ENCODE measurements around the gene TCIRG1. TPM values are rescaled to one million over a fixed set of nuclear protein-coding genes. Genes with fewer than 3 reads are reported as not detected.

The TCIRG1 gene
- total RNA-seq, 2 experiments from 2014 or later = 137 to 141 TPM

DNA sequence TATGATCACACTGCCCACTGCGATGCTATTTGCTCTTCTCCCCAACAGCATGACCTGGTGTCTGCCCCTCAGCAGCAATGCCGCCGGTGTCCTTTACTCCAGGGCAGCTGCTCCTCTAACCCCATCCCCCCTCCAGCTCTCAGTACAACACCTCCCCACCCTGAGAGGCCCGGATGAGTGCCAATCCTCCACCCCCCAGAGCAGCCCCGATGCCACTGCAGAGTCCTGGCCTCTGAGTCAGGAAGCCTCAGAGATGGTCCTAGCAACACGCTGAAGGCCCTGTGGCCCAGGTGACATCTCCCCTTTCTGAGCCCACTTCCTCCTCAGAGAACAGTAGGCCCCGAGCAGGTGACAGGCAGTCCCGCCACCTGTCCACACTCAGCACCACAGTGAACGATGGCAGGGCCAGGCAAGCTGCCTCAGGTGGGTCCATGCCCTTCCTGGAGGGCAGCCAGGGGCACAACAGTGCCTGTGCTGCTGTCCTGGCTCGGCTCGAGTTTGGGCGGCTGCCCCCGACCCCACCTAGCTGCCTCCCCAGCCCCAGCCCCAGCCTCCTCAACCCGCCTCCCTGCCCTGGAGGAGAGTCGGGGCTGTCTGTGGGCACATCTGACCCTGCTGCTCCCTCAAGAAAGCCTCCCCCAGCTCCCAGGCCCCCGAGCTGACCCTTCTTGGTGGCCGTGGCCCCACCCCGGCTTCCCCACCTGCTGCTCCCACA is 12.3 kb upstream of the TCIRG1 start:
- Mint-ChIP-seq H3K36me3 (ENCODE audit: low read depth) (peaks cover 10% of the 10 kb centered on the region), H3K27ac (no peak overlapping the region)
- intact Hi-C loops (cut with micrococcal nuclease) = no loop called here

GRCh38 chr11:68027667-68028066 is 11.2 kb upstream of the TCIRG1 start:
- intact Hi-C loops (cut with micrococcal nuclease) = no loop called here
- Mint-ChIP-seq H3K4me1 (ENCODE audit: low read depth) (peaks cover 23% of the 10 kb centered on the region), H3K36me3 (ENCODE audit: low read depth) (peaks cover 10% of the 10 kb centered on the region), H3K9me3 (peaks cover 7% of the 10 kb centered on the region), H3K27me3 (ENCODE audit: low read depth) (no peaks in the 10 kb centered on the region), H3K4me3 (no peak overlapping the region), H3K27ac (no peak overlapping the region)
- DNase-seq = no peak
- CTCF ChIA-PET = no interaction called here

More for the DNA sequence above, 12.3 kb upstream of the TCIRG1 start:
- Mint-ChIP-seq H3K4me1 (ENCODE audit: low read depth) (peaks cover 19% of the 10 kb centered on the region), H3K9me3 (peaks cover 7% of the 10 kb centered on the region), H3K27me3 (ENCODE audit: low read depth) (no peaks in the 10 kb centered on the region), H3K4me3 (no peak overlapping the region)
- CTCF ChIA-PET = no interaction called here
- DNase-seq = no peak

- Mint-ChIP-seq H3K4me1 (ENCODE audit: low read depth) (peaks cover 23% of the 10 kb centered on the region), H3K4me3 (peak overlapping the region; percentile 91), H3K27me3 (ENCODE audit: low read depth) (no peaks in the 10 kb centered on the region), H3K36me3 (ENCODE audit: low read depth) (peaks cover 12% of the 10 kb centered on the region), H3K9me3 (peaks cover 7% of the 10 kb centered on the region), H3K27ac (no peak overlapping the region)
- CTCF ChIA-PET = no interaction called here
- intact Hi-C loops (cut with micrococcal nuclease) = no loop called here
- DNase-seq = no peak
Observed at GRCh38 chr11:68028802-68029545, 9.9 kb upstream of the TCIRG1 start.

DNA sequence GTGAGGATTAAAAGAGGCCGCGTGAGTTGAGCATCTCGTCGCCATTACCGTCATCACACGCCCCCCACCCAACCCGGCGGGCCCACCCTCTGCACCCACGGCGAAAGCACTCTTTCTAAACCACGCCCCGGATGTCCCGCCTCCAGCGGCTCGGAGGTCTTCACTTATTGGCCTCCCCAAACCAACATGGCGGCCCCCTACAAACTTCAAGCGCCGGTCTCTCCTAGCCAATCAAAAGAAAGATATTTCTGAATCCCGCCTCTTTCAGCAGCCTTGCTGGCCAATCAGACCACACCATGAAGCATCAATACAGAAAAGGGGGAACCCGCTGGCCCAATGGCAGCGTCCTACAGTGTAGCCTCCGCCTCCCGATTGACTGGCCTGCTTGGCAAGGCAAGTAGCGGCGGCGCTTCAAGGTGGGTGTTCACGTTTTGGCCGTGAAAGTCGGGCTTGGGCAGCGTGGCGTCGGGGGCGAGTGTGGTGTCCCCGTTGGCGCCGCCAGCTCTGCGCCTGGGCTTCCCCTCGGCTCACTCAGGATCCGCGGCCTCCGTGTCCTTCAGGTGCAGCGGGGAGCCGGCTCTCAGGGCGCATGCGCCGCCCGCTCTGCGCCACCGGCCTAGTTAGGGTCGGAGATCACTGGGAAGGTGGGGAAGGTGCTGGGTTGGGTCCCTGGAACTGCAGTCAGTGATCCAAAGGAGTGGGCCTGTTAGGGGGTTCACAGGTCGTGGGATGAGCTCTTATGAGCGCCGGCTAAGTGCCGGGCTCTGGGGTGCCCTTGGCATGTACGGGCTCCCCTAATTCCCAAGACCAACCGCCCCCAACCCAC is 8.3 kb upstream of the TCIRG1 start, which contains the start of gene NDUFS8:
Gene NDUFS8 (plus strand): TSS at position 364 of the 826 bp plus-strand sequence. CDS start 1,471 bp downstream, outside the sequence.
- H3K27ac Mint-ChIP-seq = peak within 1 kb of the TSS; percentile 88
- no peaks in the 10 kb centered on the region for H3K27me3 Mint-ChIP-seq (ENCODE audit: low read depth)
- H3K36me3 Mint-ChIP-seq (ENCODE audit: low read depth) = peaks cover 4% of the 10 kb centered on the region
- CTCF ChIA-PET = no interaction called here
- peak within 1 kb of the TSS; percentile 91 for H3K4me3 Mint-ChIP-seq
- intact Hi-C loops (cut with micrococcal nuclease) = loop anchor here (1.0 to 10.0 kb wide), 8 partner anchors 9 to 526 kb away; partner anchors contain the start of genes CDK2AP2, CHKA, PITPNM1 and PPP6R3
- H3K4me1 Mint-ChIP-seq (ENCODE audit: low read depth) = peaks cover 23% of the 10 kb centered on the region
- DNase-seq = peak; percentile 98
- H3K9me3 Mint-ChIP-seq = no peaks in the 10 kb centered on the region

DNA sequence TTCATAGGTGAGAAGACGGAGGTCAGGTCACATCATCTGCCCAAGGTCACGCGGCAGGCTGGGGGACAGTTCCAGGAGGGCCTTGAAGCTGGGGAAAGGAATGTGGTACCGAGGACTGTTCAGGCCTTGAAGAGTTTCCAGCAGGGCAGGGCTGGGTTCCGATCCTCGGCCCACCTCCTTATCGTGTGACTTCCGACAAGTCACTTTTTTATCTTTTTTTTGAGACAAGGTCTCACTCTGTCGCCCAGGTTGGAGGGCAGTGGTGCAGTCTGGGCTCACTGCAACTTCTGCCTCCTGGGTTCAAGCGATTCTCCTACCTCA is 7.7 kb upstream of the TCIRG1 start:
- intact Hi-C loops (cut with micrococcal nuclease) = loop anchor here (2.0 to 10.0 kb wide), 5 partner anchors 26 to 526 kb away; partner anchors contain the start of genes CDK2AP2, PITPNM1, PPP6R3 and UNC93B1
- Mint-ChIP-seq H3K4me1 (ENCODE audit: low read depth) (peaks cover 23% of the 10 kb centered on the region), H3K27ac (peak overlapping the region; percentile 88), H3K4me3 (peak overlapping the region; percentile 91), H3K27me3 (ENCODE audit: low read depth) (no peaks in the 10 kb centered on the region), H3K9me3 (no peaks in the 10 kb centered on the region), H3K36me3 (ENCODE audit: low read depth) (peaks cover 4% of the 10 kb centered on the region)
- DNase-seq = no peak
- CTCF ChIA-PET = interaction anchor here (0.6 kb wide), 1 partner anchor 85 kb away, joined by 4 read pairs; no protein-coding TSS in a partner anchor

- intact Hi-C loops (cut with micrococcal nuclease) = loop anchor here (5.0 to 10.0 kb wide), 4 partner anchors 173 to 527 kb away; partner anchors contain the start of genes CDK2AP2, PITPNM1 and PPP6R3
Observed at GRCh38 chr11:68032003-68032402, 6.8 kb upstream of the TCIRG1 start.

DNA sequence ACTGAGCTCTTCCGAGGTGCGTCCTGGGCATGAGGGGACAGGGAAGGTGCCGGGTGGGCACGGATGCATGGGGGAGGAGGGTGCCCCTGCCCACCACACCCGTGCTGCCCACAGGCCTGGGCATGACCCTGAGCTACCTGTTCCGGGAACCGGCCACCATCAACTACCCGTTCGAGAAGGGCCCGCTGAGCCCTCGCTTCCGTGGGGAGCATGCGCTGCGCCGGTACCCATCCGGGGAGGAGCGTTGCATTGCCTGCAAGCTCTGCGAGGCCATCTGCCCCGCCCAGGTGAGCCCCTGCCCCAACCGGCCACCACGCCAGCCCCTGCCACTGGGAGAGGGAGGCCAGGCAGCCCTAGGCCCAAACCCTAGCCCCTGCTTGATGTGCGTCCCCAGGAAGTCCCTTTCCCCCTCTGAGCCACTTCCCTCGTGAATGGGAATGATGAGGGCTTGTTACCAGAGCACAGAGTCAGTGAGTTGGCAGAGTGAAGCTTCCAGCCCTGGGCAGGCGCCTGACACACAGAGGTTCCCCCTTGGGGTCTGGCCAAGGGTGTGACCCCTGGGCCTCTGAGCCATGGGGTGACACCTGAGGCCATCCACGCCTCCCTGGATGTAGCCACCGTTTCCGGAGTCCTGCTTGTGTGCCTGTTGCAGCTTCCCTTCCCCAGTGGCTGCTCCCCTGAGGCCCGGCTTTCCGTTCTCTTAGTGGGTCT is 5.7 kb upstream of the TCIRG1 start:
- no peak overlapping the region for H3K4me3 Mint-ChIP-seq

More at GRCh38 chr11:68032003-68032402, 6.8 kb upstream of the TCIRG1 start:
- peaks cover 4% of the 10 kb centered on the region for H3K36me3 Mint-ChIP-seq (ENCODE audit: low read depth)
- peak overlapping the region; percentile 91 for H3K4me3 Mint-ChIP-seq
- CTCF ChIA-PET = no interaction called here
- no peaks in the 10 kb centered on the region for H3K27me3 Mint-ChIP-seq (ENCODE audit: low read depth)
- DNase-seq = no peak
- no peaks in the 10 kb centered on the region for H3K9me3 Mint-ChIP-seq
- peak overlapping the region; percentile 7 for H3K27ac Mint-ChIP-seq
- peaks cover 27% of the 10 kb centered on the region for H3K4me1 Mint-ChIP-seq (ENCODE audit: low read depth)

DNA sequence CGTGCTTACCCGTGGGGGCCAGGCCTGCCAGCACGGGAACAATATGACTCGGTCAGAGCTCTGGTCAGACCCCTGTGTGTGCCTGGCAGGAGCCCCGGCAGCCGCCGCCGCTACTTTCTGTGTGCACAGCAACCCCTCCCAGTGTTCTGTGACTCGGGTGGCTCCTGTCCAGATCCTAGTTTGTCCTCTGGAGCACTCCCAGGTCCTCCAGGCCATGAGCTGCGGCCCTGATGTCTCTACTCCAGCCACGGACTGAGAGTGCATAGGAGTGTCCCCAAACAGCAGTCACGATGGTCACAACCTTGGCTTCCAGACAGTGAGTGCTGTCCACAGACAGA is 5.1 kb upstream of the TCIRG1 start:
- H3K9me3 Mint-ChIP-seq = no peaks in the 10 kb centered on the region
- H3K27me3 Mint-ChIP-seq (ENCODE audit: low read depth) = no peaks in the 10 kb centered on the region
- H3K4me1 Mint-ChIP-seq (ENCODE audit: low read depth) = peaks cover 36% of the 10 kb centered on the region
- DNase-seq = no peak
- intact Hi-C loops (cut with micrococcal nuclease) = loop anchor here (5.0 to 10.0 kb wide), 4 partner anchors 171 to 529 kb away; partner anchors contain the start of genes CDK2AP2, PITPNM1 and PPP6R3
- H3K4me3 Mint-ChIP-seq = no peak overlapping the region
- CTCF ChIA-PET = no interaction called here
- peaks cover 2% of the 10 kb centered on the region for H3K36me3 Mint-ChIP-seq (ENCODE audit: low read depth)
- no peak overlapping the region for H3K27ac Mint-ChIP-seq

More for the DNA sequence above, 5.7 kb upstream of the TCIRG1 start:
- CTCF ChIA-PET = no interaction called here
- Mint-ChIP-seq H3K9me3 (no peaks in the 10 kb centered on the region), H3K36me3 (ENCODE audit: low read depth) (peaks cover 2% of the 10 kb centered on the region), H3K27me3 (ENCODE audit: low read depth) (no peaks in the 10 kb centered on the region), H3K4me1 (ENCODE audit: low read depth) (peaks cover 34% of the 10 kb centered on the region), H3K27ac (no peak overlapping the region)
- intact Hi-C loops (cut with micrococcal nuclease) = loop anchor here (5.0 to 10.0 kb wide), 4 partner anchors 172 to 528 kb away; partner anchors contain the start of genes CDK2AP2, PITPNM1 and PPP6R3
- no peak for DNase-seq

- intact Hi-C loops (cut with micrococcal nuclease) = loop anchor here (10.0 kb wide), 3 partner anchors 169 to 531 kb away; partner anchors contain the start of genes CDK2AP2 and PITPNM1
- Mint-ChIP-seq H3K27me3 (ENCODE audit: low read depth) (no peaks in the 10 kb centered on the region), H3K36me3 (ENCODE audit: low read depth) (peaks cover 5% of the 10 kb centered on the region), H3K27ac (no peak overlapping the region), H3K9me3 (no peaks in the 10 kb centered on the region), H3K4me3 (no peak overlapping the region), H3K4me1 (ENCODE audit: low read depth) (peaks cover 20% of the 10 kb centered on the region)
- DNase-seq = no peak
- CTCF ChIA-PET = interaction anchor here (1.2 kb wide), 1 partner anchor 173 kb away, joined by 3 read pairs; no protein-coding TSS in a partner anchor
Observed at GRCh38 chr11:68035266-68035876, 3.5 kb upstream of the TCIRG1 start.

GRCh38 chr11:68036141-68036716 is 2.6 kb upstream of the TCIRG1 start:
- no peaks in the 10 kb centered on the region for H3K9me3 Mint-ChIP-seq
- peaks cover 5% of the 10 kb centered on the region for H3K36me3 Mint-ChIP-seq (ENCODE audit: low read depth)
- CTCF ChIA-PET = interaction anchor here (1.2 kb wide), 1 partner anchor 172 kb away, joined by 3 read pairs; no protein-coding TSS in a partner anchor
- no peak overlapping the region for H3K27ac Mint-ChIP-seq
- peaks cover 26% of the 10 kb centered on the region for H3K4me1 Mint-ChIP-seq (ENCODE audit: low read depth)
- no peak overlapping the region for H3K4me3 Mint-ChIP-seq
- H3K27me3 Mint-ChIP-seq (ENCODE audit: low read depth) = no peaks in the 10 kb centered on the region
- intact Hi-C loops (cut with micrococcal nuclease) = loop anchor here (10.0 kb wide), 3 partner anchors 169 to 531 kb away; partner anchors contain the start of genes CDK2AP2 and PITPNM1
- DNase-seq = no peak

Data from activated naive CD4-positive, alpha-beta T cell treated with anti-CD3 and anti-CD28 coated beads for 36 hours (primary cell).